ENCODE results near the gene FSTL5.

DNA sequence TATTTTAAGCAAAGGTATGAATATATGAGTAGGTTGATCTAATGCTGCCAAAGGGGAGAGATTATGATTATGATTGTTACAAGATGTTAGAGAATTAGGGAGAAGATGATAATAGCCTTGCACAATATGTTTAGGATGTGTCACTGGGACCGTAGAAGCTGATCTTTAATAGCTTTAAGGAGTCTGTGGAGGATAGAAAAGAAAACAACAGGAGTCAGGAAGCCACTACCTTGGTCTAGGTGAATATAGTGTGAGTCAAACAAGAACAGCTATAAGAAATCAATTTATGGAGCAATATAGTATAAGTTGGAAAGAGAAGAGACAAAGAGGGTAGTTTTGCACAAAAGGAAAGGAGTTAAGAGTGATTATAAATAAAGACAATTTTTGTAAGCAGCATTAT lies 232.7 kb downstream of the FSTL5 start:
- TF ChIP-seq, protein P1, sequence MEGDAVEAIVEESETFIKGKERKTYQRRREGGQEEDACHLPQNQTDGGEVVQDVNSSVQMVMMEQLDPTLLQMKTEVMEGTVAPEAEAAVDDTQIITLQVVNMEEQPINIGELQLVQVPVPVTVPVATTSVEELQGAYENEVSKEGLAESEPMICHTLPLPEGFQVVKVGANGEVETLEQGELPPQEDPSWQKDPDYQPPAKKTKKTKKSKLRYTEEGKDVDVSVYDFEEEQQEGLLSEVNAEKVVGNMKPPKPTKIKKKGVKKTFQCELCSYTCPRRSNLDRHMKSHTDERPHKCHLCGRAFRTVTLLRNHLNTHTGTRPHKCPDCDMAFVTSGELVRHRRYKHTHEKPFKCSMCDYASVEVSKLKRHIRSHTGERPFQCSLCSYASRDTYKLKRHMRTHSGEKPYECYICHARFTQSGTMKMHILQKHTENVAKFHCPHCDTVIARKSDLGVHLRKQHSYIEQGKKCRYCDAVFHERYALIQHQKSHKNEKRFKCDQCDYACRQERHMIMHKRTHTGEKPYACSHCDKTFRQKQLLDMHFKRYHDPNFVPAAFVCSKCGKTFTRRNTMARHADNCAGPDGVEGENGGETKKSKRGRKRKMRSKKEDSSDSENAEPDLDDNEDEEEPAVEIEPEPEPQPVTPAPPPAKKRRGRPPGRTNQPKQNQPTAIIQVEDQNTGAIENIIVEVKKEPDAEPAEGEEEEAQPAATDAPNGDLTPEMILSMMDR (conservative IDR thresholded peaks at IDR 0.05; ENCODE audit: low read length) = no peak
- no peak for TF ChIP-seq EZH2phosphoT487 (IDR thresholded peaks at IDR 0.05; ENCODE audit: borderline replicate concordance, low read depth, low read length)

Data from OCI-LY7 (cell line).